ENCODE results near the gene TMEM203. TPM values are rescaled to one million over a fixed set of nuclear protein-coding genes. Genes with fewer than 3 reads are reported as not detected.

Gene TMEM203
- polyA plus RNA-seq, 4 donors: 33.0 to 38.2 (median 35.0) TPM

GRCh38 chr9:137178201-137178938, 27.1 kb downstream of the TMEM203 start:
- FAIRE-seq (no peak), DNase-seq (no peak)
- H3K4me1 ChIP-seq (ENCODE audit: control insufficient read depth in 3 of 3, insufficient read depth in 2 of 3, low read depth in 1 of 3, low read length in 2 of 3): peaks cover 0 to 3% (median 2%) of the 10 kb centered on the region in 3 donors
- peaks cover 13 to 67% (median 19%) of the 10 kb centered on the region in 3 donors for H3K36me3 ChIP-seq (ENCODE audit: control insufficient read depth in 3 of 3, insufficient read depth in 2 of 3, low read depth in 1 of 3, low read length in 3 of 3)
- H3K9me3 ChIP-seq (ENCODE audit: control insufficient read depth in 2 of 2, insufficient read depth in 1 of 2, low read depth in 1 of 2, low read length in 1 of 2): no peaks in the 10 kb centered on the region
- no peak overlapping the region for H3K27ac ChIP-seq (ENCODE audit: low read depth in 1 of 3, low read length in 2 of 3)
- H3K27me3 ChIP-seq (ENCODE audit: control insufficient read depth in 3 of 3, insufficient read depth in 3 of 3, low read length in 3 of 3): peaks cover 0 to 6% (median 2%) of the 10 kb centered on the region in 3 donors
- 92 to 95% (median 92%) methylated on average over 21 to 23 of the region's 23 CpGs for WGBS, 3 donors
- H3K4me3 ChIP-seq (ENCODE audit: low read depth in 1 of 3, low read length in 3 of 3): no peak overlapping the region

GRCh38 chr9:137176302-137177182, 28.9 kb downstream of the TMEM203 start:
- FAIRE-seq: no peak
- H3K27ac ChIP-seq (ENCODE audit: low read depth in 1 of 3, low read length in 2 of 3): no peak overlapping the region
- H3K27me3 ChIP-seq (ENCODE audit: control insufficient read depth in 3 of 3, insufficient read depth in 3 of 3, low read length in 3 of 3): peaks cover 0 to 16% (median 2%) of the 10 kb centered on the region in 3 donors
- peak; percentile 67 to 77 for DNase-seq
- H3K4me1 ChIP-seq (ENCODE audit: control insufficient read depth in 3 of 3, insufficient read depth in 2 of 3, low read depth in 1 of 3, low read length in 2 of 3): peaks cover 0 to 3% (median 2%) of the 10 kb centered on the region in 3 donors
- 31 to 50% (median 44%) methylated on average over 17 of the region's 17 CpGs for WGBS, 3 donors
- no peak overlapping the region for H3K4me3 ChIP-seq (ENCODE audit: low read depth in 1 of 3, low read length in 3 of 3)
- no peaks in the 10 kb centered on the region for H3K9me3 ChIP-seq (ENCODE audit: control insufficient read depth in 2 of 2, insufficient read depth in 1 of 2, low read depth in 1 of 2, low read length in 1 of 2)
- peaks cover 9 to 49% (median 13%) of the 10 kb centered on the region in 3 donors for H3K36me3 ChIP-seq (ENCODE audit: control insufficient read depth in 3 of 3, insufficient read depth in 2 of 3, low read depth in 1 of 3, low read length in 3 of 3)

GRCh38 chr9:137175345-137175961, 30.0 kb downstream of the TMEM203 start:
- H3K9me3 ChIP-seq (ENCODE audit: control insufficient read depth in 2 of 2, insufficient read depth in 1 of 2, low read depth in 1 of 2, low read length in 1 of 2): no peaks in the 10 kb centered on the region
- DNase-seq (no peak), FAIRE-seq (no peak)
- no peak overlapping the region for H3K27ac ChIP-seq (ENCODE audit: low read depth in 1 of 3, low read length in 2 of 3)
- peaks cover 9 to 38% (median 13%) of the 10 kb centered on the region in 3 donors for H3K36me3 ChIP-seq (ENCODE audit: control insufficient read depth in 3 of 3, insufficient read depth in 2 of 3, low read depth in 1 of 3, low read length in 3 of 3)
- H3K4me3 ChIP-seq (ENCODE audit: low read depth in 1 of 3, low read length in 3 of 3): no peak overlapping the region
- peaks cover 0 to 27% (median 4%) of the 10 kb centered on the region in 3 donors for H3K27me3 ChIP-seq (ENCODE audit: control insufficient read depth in 3 of 3, insufficient read depth in 3 of 3, low read length in 3 of 3)
- peaks cover 0 to 3% (median 2%) of the 10 kb centered on the region in 3 donors for H3K4me1 ChIP-seq (ENCODE audit: control insufficient read depth in 3 of 3, insufficient read depth in 2 of 3, low read depth in 1 of 3, low read length in 2 of 3)
- 20 to 38% (median 30%) methylated on average over 23 to 33 of the region's 33 CpGs for WGBS, 3 donors

- FAIRE-seq: no peak
- Histone ChIP-seq H3K27ac (ENCODE audit: low read depth in 1 of 3, low read length in 2 of 3) (no peak overlapping the region), H3K4me3 (ENCODE audit: low read depth in 1 of 3, low read length in 3 of 3) (no peak overlapping the region), H3K36me3 (ENCODE audit: control insufficient read depth in 3 of 3, insufficient read depth in 2 of 3, low read depth in 1 of 3, low read length in 3 of 3) (peaks cover 3 to 32% (median 11%) of the 10 kb centered on the region in 3 donors), H3K27me3 (ENCODE audit: control insufficient read depth in 3 of 3, insufficient read depth in 3 of 3, low read length in 3 of 3) (peaks cover 0 to 33% (median 9%) of the 10 kb centered on the region in 3 donors), H3K9me3 (ENCODE audit: control insufficient read depth in 2 of 2, insufficient read depth in 1 of 2, low read depth in 1 of 2, low read length in 1 of 2) (no peaks in the 10 kb centered on the region), H3K4me1 (ENCODE audit: control insufficient read depth in 3 of 3, insufficient read depth in 2 of 3, low read depth in 1 of 3, low read length in 2 of 3) (peaks cover 0 to 5% (median 4%) of the 10 kb centered on the region in 3 donors)
- WGBS, 3 donors: 5 to 39% (median 21%) methylated on average over 30 to 34 of the region's 34 CpGs
- no peak for DNase-seq
Observed at GRCh38 chr9:137174722-137175293, 30.6 kb downstream of the TMEM203 start.

- no peak for FAIRE-seq
- 46 to 74% (median 60%) methylated on average over 40 to 45 of the region's 45 CpGs for WGBS, 3 donors
- peaks cover 0 to 7% (median 5%) of the 10 kb centered on the region in 3 donors for H3K4me1 ChIP-seq (ENCODE audit: control insufficient read depth in 3 of 3, insufficient read depth in 2 of 3, low read depth in 1 of 3, low read length in 2 of 3)
- H3K9me3 ChIP-seq (ENCODE audit: control insufficient read depth in 2 of 2, insufficient read depth in 1 of 2, low read depth in 1 of 2, low read length in 1 of 2): no peaks in the 10 kb centered on the region
- H3K4me3 ChIP-seq (ENCODE audit: low read depth in 1 of 3, low read length in 3 of 3): no peak overlapping the region
- H3K27ac ChIP-seq (ENCODE audit: low read depth in 1 of 3, low read length in 2 of 3): no peak overlapping the region
- DNase-seq: no peak
- H3K27me3 ChIP-seq (ENCODE audit: control insufficient read depth in 3 of 3, insufficient read depth in 3 of 3, low read length in 3 of 3): peaks cover 6 to 34% (median 9%) of the 10 kb centered on the region in 3 donors
- peaks cover 3 to 24% (median 10%) of the 10 kb centered on the region in 3 donors for H3K36me3 ChIP-seq (ENCODE audit: control insufficient read depth in 3 of 3, insufficient read depth in 2 of 3, low read depth in 1 of 3, low read length in 3 of 3)
Observed at GRCh38 chr9:137173796-137174664, 31.4 kb downstream of the TMEM203 start.

- H3K4me3 ChIP-seq (ENCODE audit: low read depth in 1 of 3, low read length in 3 of 3): no peak overlapping the region
- 21 to 53% (median 30%) methylated on average over 18 to 21 of the region's 21 CpGs for WGBS, 3 donors
- FAIRE-seq (no peak), DNase-seq (no peak)
- peaks cover 0 to 7% (median 5%) of the 10 kb centered on the region in 3 donors for H3K4me1 ChIP-seq (ENCODE audit: control insufficient read depth in 3 of 3, insufficient read depth in 2 of 3, low read depth in 1 of 3, low read length in 2 of 3)
- H3K27me3 ChIP-seq (ENCODE audit: control insufficient read depth in 3 of 3, insufficient read depth in 3 of 3, low read length in 3 of 3): peaks cover 6 to 41% (median 9%) of the 10 kb centered on the region in 3 donors
- H3K27ac ChIP-seq (ENCODE audit: low read depth in 1 of 3, low read length in 2 of 3): peak overlapping the region in 1 of 3 donors; percentile 23
- peaks cover 0 to 15% (median 3%) of the 10 kb centered on the region in 3 donors for H3K36me3 ChIP-seq (ENCODE audit: control insufficient read depth in 3 of 3, insufficient read depth in 2 of 3, low read depth in 1 of 3, low read length in 3 of 3)
- no peaks in the 10 kb centered on the region for H3K9me3 ChIP-seq (ENCODE audit: control insufficient read depth in 2 of 2, insufficient read depth in 1 of 2, low read depth in 1 of 2, low read length in 1 of 2)
Observed at GRCh38 chr9:137172901-137173795, 32.3 kb downstream of the TMEM203 start.
